Osteocyte (in vitro differentiated cells): ENCODE data around the gene CTTNBP2. TPM values are rescaled to one million over a fixed set of nuclear protein-coding genes. Genes with fewer than 3 reads are reported as not detected.

Experiments
- DNase-seq: peaks from one replicate; pipeline ENCODE4 v3.0.0; 2021; ENCODE audit warnings: mixed read lengths; ENCODE audit not compliant: unreplicated experiment; ENCODE audit errors: extremely low spot score
- H3K27ac Mint-ChIP-seq: one replicate; pipeline ENCODE4 v1.8.0; 2021; ENCODE audit warnings: mild to moderate bottlenecking, mixed read lengths; ENCODE audit not compliant: unreplicated experiment
- H3K27me3 Mint-ChIP-seq: one replicate; pipeline ENCODE4 v1.8.0; 2021; ENCODE audit warnings: mixed read lengths; ENCODE audit not compliant: unreplicated experiment
- H3K36me3 Mint-ChIP-seq: one replicate; pipeline ENCODE4 v1.8.0; 2021; ENCODE audit warnings: mixed read lengths; ENCODE audit not compliant: unreplicated experiment
- H3K4me1 Mint-ChIP-seq: one replicate; pipeline ENCODE4 v1.8.0; 2021; ENCODE audit warnings: mixed read lengths; ENCODE audit not compliant: unreplicated experiment
- H3K4me3 Mint-ChIP-seq: one replicate; pipeline ENCODE4 v1.8.0; 2021; ENCODE audit warnings: mild to moderate bottlenecking, moderate library complexity, mixed read lengths; ENCODE audit not compliant: unreplicated experiment
- H3K9me3 Mint-ChIP-seq: one replicate; pipeline ENCODE4 v1.8.0; 2021; ENCODE audit warnings: mixed read lengths; ENCODE audit not compliant: unreplicated experiment
- CTCF ChIP-seq: fragments of 200-600 bp; sonication (generic); IDR thresholded peaks from 2 replicates; pipeline ENCODE4 v1.5.0; 2021; ENCODE audit warnings: antibody characterized with exemption, mild to moderate bottlenecking, moderate library complexity
- total RNA-seq: library from RNA; stranded (reverse); gene quantifications from 2 replicates; pipeline ENCODE4 v1.2.1, GENCODE V29; 2021

Gene CTTNBP2
- total RNA-seq, 1 donor from 2014 or later = 2.3 TPM

- H3K4me3 Mint-ChIP-seq = no peak overlapping the region
- no peak for DNase-seq
- TF ChIP-seq CTCF = no peak
- no peak overlapping the region for H3K27ac Mint-ChIP-seq
- no peaks in the 10 kb centered on the region for H3K9me3 Mint-ChIP-seq
- no peaks in the 10 kb centered on the region for H3K36me3 Mint-ChIP-seq
- H3K27me3 Mint-ChIP-seq = peaks cover 7% of the 10 kb centered on the region
- no peaks in the 10 kb centered on the region for H3K4me1 Mint-ChIP-seq
These were observed 166.2 kb downstream of the CTTNBP2 start for GRCh38 chr7:117707080-117707479.

GRCh38 chr7:117706210-117706609 lies 167.0 kb downstream of the CTTNBP2 start:
- DNase-seq = no peak
- Mint-ChIP-seq H3K27ac (no peak overlapping the region), H3K27me3 (peaks cover 7% of the 10 kb centered on the region), H3K4me3 (no peak overlapping the region), H3K36me3 (no peaks in the 10 kb centered on the region), H3K4me1 (no peaks in the 10 kb centered on the region), H3K9me3 (no peaks in the 10 kb centered on the region)
- TF ChIP-seq CTCF = no peak

GRCh38 chr7:117705630-117706029 lies 167.6 kb downstream of the CTTNBP2 start:
- no peak for TF ChIP-seq CTCF
- Mint-ChIP-seq H3K4me1 (no peaks in the 10 kb centered on the region), H3K4me3 (no peak overlapping the region), H3K36me3 (no peaks in the 10 kb centered on the region), H3K9me3 (no peaks in the 10 kb centered on the region), H3K27ac (no peak overlapping the region), H3K27me3 (peaks cover 7% of the 10 kb centered on the region)
- no peak for DNase-seq

GRCh38 chr7:117704063-117704462 lies 169.2 kb downstream of the CTTNBP2 start:
- H3K9me3 Mint-ChIP-seq = no peaks in the 10 kb centered on the region
- no peak overlapping the region for H3K4me3 Mint-ChIP-seq
- no peaks in the 10 kb centered on the region for H3K4me1 Mint-ChIP-seq
- no peak for TF ChIP-seq CTCF
- no peak overlapping the region for H3K27ac Mint-ChIP-seq
- H3K36me3 Mint-ChIP-seq = no peaks in the 10 kb centered on the region
- no peak for DNase-seq
- H3K27me3 Mint-ChIP-seq = peaks cover 7% of the 10 kb centered on the region

- no peak for DNase-seq
- H3K36me3 Mint-ChIP-seq = no peaks in the 10 kb centered on the region
- no peak overlapping the region for H3K27ac Mint-ChIP-seq
- peaks cover 8% of the 10 kb centered on the region for H3K27me3 Mint-ChIP-seq
- no peaks in the 10 kb centered on the region for H3K9me3 Mint-ChIP-seq
- TF ChIP-seq CTCF = no peak
- no peak overlapping the region for H3K4me3 Mint-ChIP-seq
- H3K4me1 Mint-ChIP-seq = no peaks in the 10 kb centered on the region
These were observed 175.2 kb downstream of the CTTNBP2 start for GRCh38 chr7:117698018-117698417.
